Gastrocnemius medialis (tissue), 4 donors: Measurements from ENCODE around the gene GALM.
"Not testable (repeated sequence)": the region's sequence is repeated elsewhere in the genome, so short reads cannot be mapped to it uniquely, and the experiment has no call there.

Experiments used
- POLR2A ChIP-seq, 2 donors: fragments of 450-650 bp; IDR thresholded peaks; one replicate each; pipeline ENCODE4 v1.6.1; 2017; ENCODE audit warnings: antibody characterized with exemption in 2 of 2, mild to moderate bottlenecking in 2 of 2, moderate library complexity in 2 of 2
- TF ChIP-seq, protein P1 (sequence below), 5 experiments: fragments of 450-650 bp in 3 of 5; fragments of 200-600 bp in 2 of 5; sonication (generic) in 2 of 5; IDR thresholded peaks in 4 of 5; conservative IDR thresholded peaks in 1 of 5; 1 replicate in 4 of 5; 2 replicates in 1 of 5; pipeline ENCODE4 v1.5.1; 2016 to 2019; ENCODE audit warnings: antibody characterized with exemption in 5 of 5, mild to moderate bottlenecking in 3 of 5, moderate library complexity in 3 of 5

DNA sequence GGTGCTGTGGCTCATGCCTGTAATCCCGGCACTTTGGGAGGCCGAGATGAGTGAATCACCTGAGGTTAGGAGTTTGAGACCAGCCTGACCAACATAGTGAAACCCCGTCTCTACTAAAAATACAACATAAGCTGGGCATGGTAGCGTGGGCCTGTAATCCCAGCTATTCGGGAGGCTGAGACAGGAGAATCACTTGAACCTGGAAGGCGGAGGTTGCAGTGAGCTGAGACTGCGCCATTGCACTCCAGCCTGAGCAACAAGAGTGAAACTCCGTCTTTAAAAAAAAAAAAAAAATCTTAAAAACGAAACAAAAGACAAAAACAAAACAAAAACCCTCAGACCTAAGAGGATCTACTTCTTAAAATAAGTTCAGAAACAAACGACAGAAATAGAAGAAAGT lies 16.7 kb downstream of the GALM start:
- TF ChIP-seq POLR2A (IDR thresholded peaks at IDR 0.05) = not testable (repeated sequence)
- TF ChIP-seq, protein P1, sequence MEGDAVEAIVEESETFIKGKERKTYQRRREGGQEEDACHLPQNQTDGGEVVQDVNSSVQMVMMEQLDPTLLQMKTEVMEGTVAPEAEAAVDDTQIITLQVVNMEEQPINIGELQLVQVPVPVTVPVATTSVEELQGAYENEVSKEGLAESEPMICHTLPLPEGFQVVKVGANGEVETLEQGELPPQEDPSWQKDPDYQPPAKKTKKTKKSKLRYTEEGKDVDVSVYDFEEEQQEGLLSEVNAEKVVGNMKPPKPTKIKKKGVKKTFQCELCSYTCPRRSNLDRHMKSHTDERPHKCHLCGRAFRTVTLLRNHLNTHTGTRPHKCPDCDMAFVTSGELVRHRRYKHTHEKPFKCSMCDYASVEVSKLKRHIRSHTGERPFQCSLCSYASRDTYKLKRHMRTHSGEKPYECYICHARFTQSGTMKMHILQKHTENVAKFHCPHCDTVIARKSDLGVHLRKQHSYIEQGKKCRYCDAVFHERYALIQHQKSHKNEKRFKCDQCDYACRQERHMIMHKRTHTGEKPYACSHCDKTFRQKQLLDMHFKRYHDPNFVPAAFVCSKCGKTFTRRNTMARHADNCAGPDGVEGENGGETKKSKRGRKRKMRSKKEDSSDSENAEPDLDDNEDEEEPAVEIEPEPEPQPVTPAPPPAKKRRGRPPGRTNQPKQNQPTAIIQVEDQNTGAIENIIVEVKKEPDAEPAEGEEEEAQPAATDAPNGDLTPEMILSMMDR (IDR thresholded peaks at IDR 0.05 in 4 of 5, conservative IDR thresholded peaks at IDR 0.05 in 1 of 5) = not testable (repeated sequence)
